GM19372 (cell line): ENCODE results near the gene CUX1.
"Not testable (repeated sequence)": the region's sequence is repeated elsewhere in the genome, so short reads cannot be mapped to it uniquely, and the experiment has no call there.

Experiments
- ATAC-seq: cut with Tn5 transposase; IDR thresholded peaks from one replicate; pipeline ENCODE4 v1.9.1; 2021; ENCODE audit warnings: mild to moderate bottlenecking, low read depth, moderate library complexity; ENCODE audit not compliant: unreplicated experiment

CUX1 gene

GRCh38 chr7:101865455-101865854 is 48.0 kb downstream of the CUX1 start:
- no peak for ATAC-seq

GRCh38 chr7:101866328-101866727 is 48.9 kb downstream of the CUX1 start:
- ATAC-seq, result no peak

GRCh38 chr7:101867265-101867664 is 49.8 kb downstream of the CUX1 start:
- no peak for ATAC-seq

GRCh38 chr7:101867681-101868080 is 50.3 kb downstream of the CUX1 start:
- ATAC-seq, result not testable (repeated sequence)

GRCh38 chr7:101868191-101868950 is 50.9 kb downstream of the CUX1 start:
- no peak for ATAC-seq

- no peak for ATAC-seq
Measured at GRCh38 chr7:101869026-101869900, 51.8 kb downstream of the CUX1 start.

GRCh38 chr7:101869901-101870290 is 52.5 kb downstream of the CUX1 start:
- no peak for ATAC-seq

GRCh38 chr7:101870361-101871062 is 53.1 kb downstream of the CUX1 start:
- ATAC-seq, result no peak

- ATAC-seq, result no peak
Measured at GRCh38 chr7:101871351-101871750, 53.9 kb downstream of the CUX1 start.

- no peak for ATAC-seq
Measured at GRCh38 chr7:101874028-101874427, 56.6 kb downstream of the CUX1 start.

- no peak for ATAC-seq
Measured at GRCh38 chr7:101875283-101875846, 57.9 kb downstream of the CUX1 start.

- no peak for ATAC-seq
Measured at GRCh38 chr7:101877882-101878591, 60.6 kb downstream of the CUX1 start.

GRCh38 chr7:101878938-101879337 is 61.5 kb downstream of the CUX1 start:
- ATAC-seq, result no peak

GRCh38 chr7:101879565-101879964 is 62.1 kb downstream of the CUX1 start:
- no peak for ATAC-seq

GRCh38 chr7:101880282-101881054 is 63.0 kb downstream of the CUX1 start:
- ATAC-seq, result no peak

GRCh38 chr7:101882005-101882421 is 64.6 kb downstream of the CUX1 start:
- no peak for ATAC-seq

GRCh38 chr7:101882595-101883564 is 65.5 kb downstream of the CUX1 start:
- no peak for ATAC-seq
